Naive thymus-derived CD4-positive, alpha-beta T cell (primary cell): ENCODE measurements around the gene PTPN7. TPM values are rescaled to one million over a fixed set of nuclear protein-coding genes. Genes with fewer than 3 reads are reported as not detected.
"Not testable (repeated sequence)": the region's sequence is repeated elsewhere in the genome, so short reads cannot be mapped to it uniquely, and the experiment has no call there.

Source experiments
- ATAC-seq: fragments of 150-1000 bp; cut with Tn5 transposase; 2 replicates; pipeline ENCODE4 v1.10.0; 2021; ENCODE audit warnings: mild to moderate bottlenecking, moderate library complexity
- CTCF ChIA-PET: fragments of 350-600 bp; sonication (Branson Sonifier 250); formaldehyde crosslinking; loops from one replicate; lab custom pipeline; 2021; ENCODE audit warnings: antibody characterized with exemption; lab: Charles Lee
- POLR2A ChIA-PET: fragments of 350-600 bp; sonication (Branson Sonifier 250); formaldehyde crosslinking; loops from one replicate; lab custom pipeline; 2021; ENCODE audit warnings: antibody characterized with exemption, inconsistent platforms; lab: Charles Lee
- DNase-seq, 9 donors: peaks; one replicate each; pipeline versions ENCODE4 v3.0.0 to v3.0.0-alpha.2; 2020 to 2022; ENCODE audit warnings: mixed read lengths in 1 of 9
- H3K27ac ChIP-seq: one replicate; pipeline ENCODE4 v1.7.0; 2013; ENCODE audit warnings: mild to moderate bottlenecking, low read depth, low read length, moderate library complexity
- H3K27me3 ChIP-seq, 2 donors: one replicate each; pipeline ENCODE4 v1.7.0; 2013; ENCODE audit warnings: low read length in 2 of 2, mild to moderate bottlenecking in 2 of 2, moderate library complexity in 2 of 2; ENCODE audit not compliant: control insufficient read depth in 2 of 2, insufficient read depth in 2 of 2
- H3K36me3 ChIP-seq, 3 experiments: 1 replicate in 2 of 3; 2 replicates in 1 of 3; pipeline ENCODE4 v1.7.0; 2013; ENCODE audit warnings: low read length in 3 of 3, mild to moderate bottlenecking in 3 of 3, moderate library complexity in 1 of 3; ENCODE audit not compliant: insufficient read depth in 3 of 3, control insufficient read depth in 2 of 3
- H3K4me1 ChIP-seq, 2 donors: one replicate each; pipeline ENCODE4 v1.7.0; 2013; ENCODE audit warnings: low read length in 2 of 2, mild to moderate bottlenecking in 2 of 2, moderate library complexity in 1 of 2; ENCODE audit not compliant: control insufficient read depth in 2 of 2, insufficient read depth in 2 of 2
- H3K4me3 ChIP-seq: 2 replicates; pipeline ENCODE4 v1.7.0; 2013; ENCODE audit warnings: mild to moderate bottlenecking, low read length
- H3K9me3 ChIP-seq, 3 experiments: 1 replicate in 2 of 3; 2 replicates in 1 of 3; pipeline ENCODE4 v1.7.0; 2013; ENCODE audit warnings: low read length in 3 of 3; ENCODE audit not compliant: control insufficient read depth in 2 of 3
- H3K27ac Mint-ChIP-seq, 9 donors: one replicate each; pipeline ENCODE4 v1.8.0; 2020 to 2022; ENCODE audit warnings: mixed read lengths in 9 of 9, mild to moderate bottlenecking in 8 of 9, moderate library complexity in 5 of 9, inconsistent platforms in 2 of 9
- H3K27me3 Mint-ChIP-seq, 5 donors: one replicate each; pipeline ENCODE4 v1.8.0; 2021 to 2022; ENCODE audit warnings: mixed read lengths in 5 of 5, mild to moderate bottlenecking in 1 of 5
- H3K36me3 Mint-ChIP-seq, 5 donors: one replicate each; pipeline ENCODE4 v1.8.0; 2020 to 2022; ENCODE audit warnings: mixed read lengths in 5 of 5, mild to moderate bottlenecking in 3 of 5, inconsistent platforms in 1 of 5
- H3K4me1 Mint-ChIP-seq, 7 donors: one replicate each; pipeline ENCODE4 v1.8.0; 2020 to 2022; ENCODE audit warnings: mixed read lengths in 7 of 7, mild to moderate bottlenecking in 3 of 7, inconsistent platforms in 1 of 7
- H3K4me3 Mint-ChIP-seq, 10 donors: one replicate each; pipeline ENCODE4 v1.8.0; 2020 to 2022; ENCODE audit warnings: mild to moderate bottlenecking in 10 of 10, mixed read lengths in 10 of 10, moderate library complexity in 6 of 10, inconsistent platforms in 2 of 10
- H3K9me3 Mint-ChIP-seq, 11 donors: one replicate each; pipeline ENCODE4 v1.8.0; 2020 to 2022; ENCODE audit warnings: mixed read lengths in 11 of 11, mild to moderate bottlenecking in 4 of 11, inconsistent platforms in 1 of 11, moderate library complexity in 1 of 11
- intact Hi-C, 2 donors: fragments of 100-400 bp; cut with micrococcal nuclease; formaldehyde crosslinking; loops; one replicate each; pipeline ENCODE4 v1.15.1; 2023
- polyA plus RNA-seq, 2 donors: library from polyadenylated mRNA; unstranded; fragments of 300-500 nt; fragmentation: Illumina TruSeq; gene quantifications; one replicate each; pipeline ENCODE4 v1.2.3, GENCODE V29; 2021
- total RNA-seq, 6 experiments: library from RNA in 5 of 6; stranded (reverse) in 5 of 6; gene quantifications; 1 replicate in 5 of 6; 2 replicates in 1 of 6; pipeline ENCODE4 v1.2.3 and lab custom pipeline; 2021 to 2026

PTPN7 gene
- total and polyA plus RNA-seq, 7 experiments from 2014 or later: 40.4 to 258 (median 78.6) TPM

- Histone ChIP-seq H3K27ac (no peak overlapping the region), H3K4me1 (peaks cover 31 to 35% of the 10 kb centered on the region in 2 donors), H3K27me3 (no peaks in the 10 kb centered on the region), H3K4me3 (no peak overlapping the region), H3K36me3 (no peaks in the 10 kb centered on the region), H3K9me3 (no peaks in the 10 kb centered on the region)
- Mint-ChIP-seq H3K9me3 (no peaks in the 10 kb centered on the region), H3K4me3 (peak overlapping the region in 2 of 10 donors; percentile 5 to 21), H3K4me1 (peaks cover 15 to 50% (median 40%) of the 10 kb centered on the region in 7 donors), H3K36me3 (no peaks in the 10 kb centered on the region), H3K27ac (peak overlapping the region in 1 of 9 donors; percentile 10), H3K27me3 (no peaks in the 10 kb centered on the region)
- intact Hi-C loops: loop anchor here (10.0 kb wide), 2 partner anchors 837 to 1157 kb away; partner anchors contain the start of gene TMEM183A (in 1 of the 2)
- POLR2A ChIA-PET: no interaction called here
- CTCF ChIA-PET: no interaction called here
- ATAC-seq: no peak
- DNase-seq: no peak
These were observed 7.5 kb upstream of the PTPN7 start for GRCh38 chr1:202167708-202168415.

DNA sequence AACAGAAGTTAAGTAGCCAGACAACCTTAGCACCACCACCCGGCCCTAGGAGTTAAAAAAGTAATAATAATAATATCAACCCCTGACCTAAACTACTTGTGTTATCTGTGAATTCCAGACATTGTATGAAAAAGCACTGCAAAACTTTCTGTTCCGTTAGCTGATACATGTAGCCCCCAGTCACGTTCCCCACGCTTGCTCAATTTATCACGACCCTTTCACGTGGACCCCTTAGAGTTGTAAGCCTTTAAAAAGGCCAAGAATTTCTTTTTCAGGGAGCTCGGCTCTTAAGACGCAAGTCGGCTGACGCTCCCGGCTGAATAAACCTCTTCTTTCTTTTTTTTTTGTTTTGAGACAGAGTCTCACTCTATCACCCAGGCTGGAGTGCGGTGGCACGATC is 6.7 kb upstream of the PTPN7 start:
- DNase-seq, H3K36me3 ChIP-seq, H3K27me3 Mint-ChIP-seq, H3K9me3 ChIP-seq, H3K36me3 Mint-ChIP-seq, H3K4me3 Mint-ChIP-seq, ATAC-seq, H3K4me3 ChIP-seq, H3K9me3 Mint-ChIP-seq, H3K27ac ChIP-seq, H3K27me3 ChIP-seq: not testable (repeated sequence)
- CTCF ChIA-PET: interaction anchor here (0.6 kb wide), 1 partner anchor 8 kb away, joined by 5 read pairs; no protein-coding TSS in a partner anchor
- POLR2A ChIA-PET: interaction anchor here (1.2 kb wide), 1 partner anchor 23 kb away, joined by 3 read pairs; the partner anchor contains the start of gene ARL8A
- peaks cover 39 to 43% of the 10 kb centered on the region in 2 donors for H3K4me1 ChIP-seq
- intact Hi-C loops: loop anchor here (10.0 kb wide), 2 partner anchors 838 to 1158 kb away; partner anchors contain the start of gene TMEM183A (in 1 of the 2)
- H3K27ac Mint-ChIP-seq: peak overlapping the region in 1 of 9 donors; percentile 53
- H3K4me1 Mint-ChIP-seq: peaks cover 20 to 58% (median 48%) of the 10 kb centered on the region in 7 donors

DNA sequence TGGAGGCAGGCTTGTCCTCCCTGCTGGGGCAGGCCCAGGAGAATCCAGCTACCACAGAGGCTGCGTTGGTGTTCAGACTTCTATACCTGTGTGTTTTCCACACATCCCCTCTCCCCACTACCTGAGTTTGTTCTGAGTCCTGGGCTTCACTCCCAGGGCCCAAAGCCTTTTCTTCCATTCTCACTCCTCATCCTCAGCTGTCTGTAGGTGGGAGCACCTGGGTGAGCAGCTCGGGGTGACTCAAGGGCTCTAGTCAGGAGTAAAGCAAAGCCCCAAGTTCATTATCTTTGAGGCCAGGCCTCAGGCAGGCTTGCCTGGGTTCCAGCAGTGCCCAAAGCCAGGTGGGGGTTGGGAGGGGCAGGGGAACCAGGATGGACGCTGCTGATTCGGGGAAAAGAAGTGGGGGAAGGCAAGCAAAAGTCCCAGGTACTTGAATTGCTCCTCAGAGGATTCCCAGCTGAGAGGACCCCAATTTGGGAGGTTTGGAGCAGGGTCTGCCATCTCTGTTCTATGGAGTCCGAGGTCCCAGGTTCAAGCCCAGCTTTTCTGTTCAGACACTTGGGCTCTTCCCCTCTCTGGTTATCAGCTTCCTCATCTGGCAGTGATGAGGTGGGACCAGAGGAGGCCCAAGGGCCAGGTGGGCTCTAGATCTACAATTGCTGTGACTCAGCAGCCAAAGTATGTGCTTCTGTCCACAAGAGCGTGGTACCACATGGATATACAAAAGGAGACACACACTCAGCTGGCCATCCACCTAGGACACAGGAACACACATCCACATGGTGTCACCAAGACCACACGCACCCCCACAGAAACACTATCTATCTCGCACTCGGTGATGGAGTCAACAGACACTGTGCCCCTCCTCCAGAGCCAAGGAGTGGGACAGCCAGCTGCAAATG is 5.8 kb upstream of the PTPN7 start:
- DNase-seq (no peak), ATAC-seq (no peak)
- peak overlapping the region in 4 of 9 donors; percentile 31 to 84 (median 56) for H3K27ac Mint-ChIP-seq
- ChIA-PET CTCF (interaction anchor here (0.6 to 1.8 kb wide), 5 partner anchors 7 to 1154 kb away, joined by 3 to 7 read pairs (median 5); no protein-coding TSS in a partner anchor), POLR2A (interaction anchor here (1.0 to 1.2 kb wide), 2 partner anchors 10 to 22 kb away, joined by 3 read pairs; partner anchors contain the start of gene ARL8A)
- Histone ChIP-seq H3K4me3 (no peak overlapping the region), H3K36me3 (no peaks in the 10 kb centered on the region), H3K27me3 (no peaks in the 10 kb centered on the region), H3K27ac (no peak overlapping the region), H3K9me3 (no peaks in the 10 kb centered on the region), H3K4me1 (peaks cover 48 to 51% of the 10 kb centered on the region in 2 donors)
- H3K4me1 Mint-ChIP-seq: peaks cover 21 to 65% (median 57%) of the 10 kb centered on the region in 7 donors
- H3K9me3 Mint-ChIP-seq: no peaks in the 10 kb centered on the region
- no peaks in the 10 kb centered on the region for H3K36me3 Mint-ChIP-seq
- intact Hi-C loops: loop anchor here (2.0 to 10.0 kb wide), 3 partner anchors 19 to 1159 kb away; partner anchors contain the start of gene TMEM183A (in 1 of the 2)
- H3K4me3 Mint-ChIP-seq: peak overlapping the region in 7 of 10 donors; percentile 0 to 99 (median 38)
- H3K27me3 Mint-ChIP-seq: no peaks in the 10 kb centered on the region

GRCh38 chr1:202165267-202165941 is 5.0 kb upstream of the PTPN7 start:
- intact Hi-C loops: loop anchor here (2.0 to 10.0 kb wide), 3 partner anchors 19 to 1159 kb away; partner anchors contain the start of gene TMEM183A (in 1 of the 2)
- DNase-seq (peak in 1 of 9 donors; percentile 73), ATAC-seq (no peak)
- ChIA-PET CTCF (interaction anchor here (0.6 to 1.8 kb wide), 3 partner anchors 10 to 1155 kb away, joined by 3 to 7 read pairs (median 3); no protein-coding TSS in a partner anchor), POLR2A (interaction anchor here (1.0 kb wide), 1 partner anchor 9 kb away, joined by 3 read pairs; no protein-coding TSS in a partner anchor)
- H3K9me3 ChIP-seq: no peaks in the 10 kb centered on the region
- Mint-ChIP-seq H3K27me3 (no peaks in the 10 kb centered on the region), H3K4me3 (peak overlapping the region; percentile 24 to 99 (median 66)), H3K27ac (peak overlapping the region; percentile 31 to 84 (median 74)), H3K9me3 (no peaks in the 10 kb centered on the region), H3K36me3 (peaks cover 0 to under 1% (median 0%) of the 10 kb centered on the region in 5 donors), H3K4me1 (peaks cover 26 to 68% (median 64%) of the 10 kb centered on the region in 7 donors)
- H3K36me3 ChIP-seq: no peaks in the 10 kb centered on the region
- peaks cover 55 to 59% of the 10 kb centered on the region in 2 donors for H3K4me1 ChIP-seq
- peak overlapping the region; percentile 43 for H3K4me3 ChIP-seq
- H3K27me3 ChIP-seq: no peaks in the 10 kb centered on the region
- H3K27ac ChIP-seq: peak overlapping the region; percentile 17

GRCh38 chr1:202164271-202165037 is 4.1 kb upstream of the PTPN7 start:
- Mint-ChIP-seq H3K4me3 (peak overlapping the region; percentile 56 to 99 (median 68)), H3K27ac (peak overlapping the region; percentile 51 to 82 (median 74)), H3K9me3 (no peaks in the 10 kb centered on the region), H3K4me1 (peaks cover 30 to 74% (median 67%) of the 10 kb centered on the region in 7 donors), H3K36me3 (peaks cover 0 to 7% (median 0%) of the 10 kb centered on the region in 5 donors), H3K27me3 (no peaks in the 10 kb centered on the region)
- Histone ChIP-seq H3K4me1 (peaks cover 55 to 60% of the 10 kb centered on the region in 2 donors), H3K36me3 (no peaks in the 10 kb centered on the region), H3K9me3 (no peaks in the 10 kb centered on the region), H3K4me3 (peak overlapping the region; percentile 43), H3K27me3 (no peaks in the 10 kb centered on the region), H3K27ac (peak overlapping the region; percentile 34)
- ChIA-PET POLR2A (no interaction called here), CTCF (interaction anchor here (1.8 kb wide), 1 partner anchor 9 kb away, joined by 7 read pairs; no protein-coding TSS in a partner anchor)
- intact Hi-C loops: loop anchor here (1.0 to 10.0 kb wide), 6 partner anchors 9 to 1160 kb away; partner anchors contain the start of genes CYB5R1 (in 1 of the 2), PCAT6 (in 1 of the 2) and TMEM183A (in 1 of the 2)
- peak in 8 of 9 donors; percentile 80 to 89 (median 84) for DNase-seq
- peak; percentile 88 for ATAC-seq
